ENCODE data around the gene SQSTM1.
"Not testable (repeated sequence)": the region's sequence is repeated elsewhere in the genome, so short reads cannot be mapped to it uniquely, and the experiment has no call there.

SQSTM1 gene

DNA sequence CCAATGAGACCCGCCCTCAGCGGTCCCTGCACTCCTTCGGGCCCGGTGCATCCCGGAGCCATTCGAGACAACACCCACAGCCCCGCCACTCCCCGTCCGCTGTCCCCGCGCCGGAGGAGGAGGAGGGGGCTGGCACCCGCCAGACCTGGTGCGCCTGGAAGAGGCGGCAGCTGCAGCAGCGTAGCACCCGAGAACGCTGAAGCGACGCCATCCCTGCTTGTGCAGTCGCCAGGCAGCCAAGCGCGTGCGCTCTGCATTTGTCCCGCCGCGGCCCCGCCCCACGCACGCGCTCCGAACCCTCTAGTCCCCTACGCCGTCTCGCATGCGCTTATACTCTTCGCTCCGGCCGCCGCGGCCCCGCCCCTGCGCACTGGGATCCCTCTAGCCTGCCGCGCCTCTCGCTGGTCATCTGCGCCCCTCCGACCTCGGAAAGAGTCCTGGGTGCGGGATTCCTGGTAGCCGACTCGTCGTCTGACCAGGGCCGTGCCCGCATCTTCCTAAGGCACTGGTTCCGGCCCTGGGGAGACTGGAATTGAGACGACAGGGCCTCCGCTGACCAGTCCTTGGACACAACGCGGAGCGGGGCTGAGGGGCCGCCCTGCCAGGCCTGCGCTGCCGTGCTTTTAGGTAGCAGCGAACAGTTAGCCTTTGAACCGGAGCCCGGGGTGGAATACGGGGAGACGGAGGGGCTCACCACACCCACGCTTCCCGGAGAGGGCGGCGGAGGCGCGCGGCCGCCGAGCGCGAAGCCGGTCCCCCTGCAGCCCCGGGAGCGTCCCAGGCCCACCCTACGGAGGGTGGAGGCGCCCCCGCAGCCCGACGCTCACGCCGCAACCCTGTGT is 38.1 kb downstream of the SQSTM1 start, which contains the start of gene MRNIP:
Gene MRNIP (minus strand): TSS at position 232 of the 842 bp plus-strand sequence. CDS start 21 bp downstream, at position 211.
- peak; percentile 93 for DNase-seq (ENCODE audit: low read depth)

DNA sequence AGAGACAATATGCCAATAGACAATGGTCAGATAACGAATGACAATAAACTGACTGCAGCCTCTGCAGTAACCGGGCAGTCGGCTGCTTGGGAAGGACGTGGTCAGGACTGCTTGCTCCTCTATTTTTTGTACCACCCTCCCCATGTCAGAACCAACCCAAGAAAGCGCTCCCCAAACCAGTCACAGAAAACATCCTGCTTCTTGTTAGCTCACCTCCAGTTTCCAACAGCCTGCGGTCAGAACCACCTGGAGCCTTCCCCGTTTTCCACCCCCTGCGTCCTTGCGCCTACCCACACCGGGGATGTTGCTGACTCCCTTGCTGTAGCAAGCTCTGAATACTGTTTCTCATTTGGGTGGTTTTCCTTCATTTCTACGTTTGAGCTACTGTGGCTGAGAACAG is 39.6 kb downstream of the SQSTM1 start:
- DNase-seq (ENCODE audit: low read depth), result no peak

DNA sequence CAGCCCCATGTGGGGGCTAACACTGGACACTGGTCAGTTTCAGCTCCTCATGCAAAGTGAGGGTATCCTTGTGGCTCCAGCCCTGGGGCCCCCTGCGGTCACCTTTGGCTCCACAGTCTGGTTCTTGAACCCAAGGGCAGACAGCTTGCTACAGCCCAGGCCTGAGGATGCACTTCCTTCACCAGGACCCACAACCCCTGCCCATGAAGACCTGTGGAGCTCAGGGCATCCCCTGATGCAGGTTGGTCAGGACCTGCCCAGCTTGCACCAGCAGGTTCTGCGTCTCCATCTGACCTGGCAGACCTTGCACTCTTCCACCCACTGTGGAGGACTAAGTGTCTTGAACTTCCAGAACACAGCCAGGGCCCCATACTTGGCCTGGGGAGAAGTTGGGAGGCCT is 41.6 kb downstream of the SQSTM1 start:
- no peak for DNase-seq (ENCODE audit: low read depth)

DNA sequence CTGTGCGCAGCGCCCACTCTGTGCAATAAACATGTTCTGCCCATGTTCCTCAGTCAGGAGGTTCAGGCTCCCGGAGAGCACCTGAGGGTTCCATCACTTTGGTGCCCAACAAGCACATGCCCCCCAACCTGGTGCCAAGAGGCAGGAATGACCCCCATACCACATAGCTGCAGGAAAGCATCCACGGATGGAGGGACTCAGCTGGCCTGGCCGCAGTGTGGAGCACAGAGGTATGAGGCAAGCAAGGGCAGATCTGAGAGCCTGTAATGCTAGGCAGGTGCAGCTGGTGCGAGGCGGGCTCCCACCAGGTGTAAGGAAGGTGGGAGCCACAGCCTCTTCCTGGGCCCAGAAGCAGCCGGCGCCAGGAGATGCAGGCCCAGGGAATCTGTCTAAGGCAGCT is 42.2 kb downstream of the SQSTM1 start:
- DNase-seq (ENCODE audit: low read depth), result no peak

DNA sequence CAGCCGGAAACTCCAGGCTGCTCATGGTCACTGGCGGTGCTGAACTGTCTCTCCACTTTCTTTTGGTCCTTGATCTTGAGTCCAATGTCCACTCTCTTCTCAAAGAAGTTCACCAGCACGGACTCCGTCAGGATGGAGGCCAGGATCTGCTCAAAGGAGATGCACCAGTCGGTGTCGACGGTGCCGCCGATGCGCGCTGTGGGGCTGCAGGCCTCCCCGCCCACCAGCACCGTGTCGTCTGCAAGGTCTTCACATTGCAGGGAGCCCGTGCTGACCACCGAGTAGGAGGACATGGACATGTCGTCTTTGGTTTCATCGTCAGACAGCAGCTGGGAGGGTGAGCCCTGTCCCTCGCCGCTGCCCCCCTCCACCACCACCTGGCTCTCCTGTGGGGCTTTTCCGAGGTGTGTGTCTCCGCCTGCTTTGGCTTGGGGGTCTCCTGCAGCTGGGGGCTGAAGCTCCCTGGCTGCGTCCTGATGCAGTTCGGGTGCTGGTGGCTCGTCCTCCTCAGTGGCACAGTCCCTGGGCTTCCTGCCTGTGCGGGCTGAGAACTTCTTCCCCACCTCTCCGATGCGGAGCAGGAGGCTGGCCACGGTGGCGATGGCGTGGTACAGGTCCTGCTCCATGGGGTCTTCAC is 42.9 kb downstream of the SQSTM1 start:
- no peak for DNase-seq (ENCODE audit: low read depth)

DNA sequence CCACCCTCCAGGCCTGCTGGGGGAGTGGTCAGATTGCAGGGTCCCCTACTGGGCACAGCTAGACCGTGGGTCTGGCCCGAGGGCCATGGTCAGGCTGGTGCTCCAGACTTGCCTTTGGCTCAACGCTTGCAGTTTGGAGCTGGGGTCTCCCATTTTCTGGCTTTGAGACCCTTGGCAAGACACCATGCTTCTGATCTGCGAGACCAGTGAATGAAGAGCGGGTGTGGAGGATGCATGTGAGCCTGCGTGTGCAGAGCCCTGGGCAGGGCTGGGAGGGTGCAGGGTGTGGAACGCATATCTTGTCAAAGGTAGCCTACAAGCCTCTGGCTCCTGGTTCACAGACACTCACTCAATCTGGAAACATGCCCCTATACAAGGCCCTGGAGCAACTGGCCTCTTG is 44.0 kb downstream of the SQSTM1 start:
- DNase-seq (ENCODE audit: low read depth), result no peak

DNA sequence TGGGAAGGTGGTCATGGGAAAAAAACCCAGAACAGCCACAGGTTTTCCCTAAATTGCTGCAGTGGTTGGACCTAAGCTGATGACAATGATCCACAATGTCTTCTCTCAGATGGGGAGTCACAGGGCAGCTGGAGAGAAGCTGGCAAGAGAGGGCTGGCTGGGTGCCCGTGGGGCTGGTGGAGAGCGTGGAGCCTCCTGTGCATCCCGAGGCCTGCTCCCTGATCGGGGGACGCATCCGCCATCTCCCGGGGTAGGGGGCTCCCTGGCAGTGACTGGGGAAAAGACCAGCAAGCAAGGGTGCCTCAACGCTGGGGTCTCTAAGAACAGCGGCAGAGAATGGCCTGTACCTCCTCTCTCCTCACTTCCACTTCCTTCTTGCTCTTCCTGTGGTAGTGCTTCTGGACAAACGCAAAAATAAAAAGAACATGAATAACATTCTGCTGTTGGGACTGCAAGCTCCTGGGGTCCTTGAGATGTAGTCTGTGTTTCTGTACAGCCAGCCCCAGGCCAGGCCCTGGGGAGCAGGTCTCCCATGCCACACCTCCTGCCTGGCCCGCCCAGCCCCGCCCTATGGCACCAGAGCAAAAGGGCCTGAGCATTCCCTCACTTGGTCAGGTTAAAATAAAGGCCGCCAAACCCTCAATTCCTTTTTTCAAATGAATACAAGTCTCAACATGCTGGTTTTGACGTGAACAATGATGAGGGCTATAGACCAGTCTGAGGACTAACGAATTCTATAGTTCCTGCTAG is 45.0 kb downstream of the SQSTM1 start:
- DNase-seq (ENCODE audit: low read depth), result no peak

DNA sequence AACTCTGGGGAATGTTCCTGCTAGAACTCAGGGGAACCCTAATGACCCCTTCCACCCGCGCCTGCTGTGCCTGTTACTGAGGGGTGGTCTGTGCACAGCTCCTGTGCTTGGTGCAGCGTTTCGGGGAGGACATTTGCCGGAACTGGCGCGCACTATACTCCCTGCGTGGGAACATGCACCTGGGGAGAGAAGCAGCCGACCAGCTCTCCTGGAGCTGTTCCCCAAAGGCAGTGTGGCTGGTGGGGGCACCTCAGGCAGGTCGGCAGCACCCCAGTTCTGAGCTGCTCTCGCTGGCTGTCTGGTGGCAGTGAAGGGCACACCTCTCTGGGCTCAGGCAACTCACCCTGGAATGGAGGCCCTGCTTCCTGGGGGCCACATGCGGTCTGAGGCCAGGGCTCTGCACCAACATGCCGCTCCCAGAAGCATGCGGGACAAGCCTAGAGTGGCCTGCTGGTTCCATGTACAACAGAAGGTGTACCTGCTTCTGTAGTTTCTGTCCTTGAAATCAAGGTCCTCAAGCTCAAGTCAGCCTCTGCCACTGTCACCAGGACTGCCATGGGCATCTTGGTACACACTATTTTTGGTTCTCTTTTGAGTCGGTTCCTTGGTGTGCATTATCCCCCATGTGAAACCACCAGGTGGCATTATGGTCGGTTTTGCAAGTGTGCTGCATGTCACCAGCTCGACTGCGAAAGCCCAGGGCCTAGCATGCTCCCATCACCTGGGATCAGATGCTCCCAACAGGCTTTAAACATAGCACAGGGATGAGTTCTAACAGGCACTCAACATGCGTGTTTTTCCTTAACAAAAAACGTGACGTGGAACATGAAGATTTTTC is 45.8 kb downstream of the SQSTM1 start:
- no peak for DNase-seq (ENCODE audit: low read depth)

DNA sequence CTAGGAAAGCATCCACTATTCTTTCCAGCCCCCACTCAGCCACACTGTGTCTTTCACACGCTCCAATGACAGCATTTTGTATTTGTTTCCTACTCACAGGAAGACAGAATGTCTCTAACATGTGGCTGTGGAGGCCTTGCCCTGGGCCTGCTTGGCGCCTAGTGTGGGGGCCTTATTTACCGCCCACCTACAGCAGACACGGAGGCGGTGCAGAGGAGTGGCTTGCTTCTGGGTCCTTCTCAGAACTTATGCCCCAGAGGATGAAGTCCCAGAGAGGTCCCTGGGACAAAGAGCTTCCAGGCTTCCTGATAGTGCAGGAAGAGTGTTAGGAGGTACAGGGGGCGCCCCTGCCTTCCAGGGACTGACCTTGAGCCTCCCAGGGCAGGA is 46.4 kb downstream of the SQSTM1 start:
- DNase-seq (ENCODE audit: low read depth), result no peak

DNA sequence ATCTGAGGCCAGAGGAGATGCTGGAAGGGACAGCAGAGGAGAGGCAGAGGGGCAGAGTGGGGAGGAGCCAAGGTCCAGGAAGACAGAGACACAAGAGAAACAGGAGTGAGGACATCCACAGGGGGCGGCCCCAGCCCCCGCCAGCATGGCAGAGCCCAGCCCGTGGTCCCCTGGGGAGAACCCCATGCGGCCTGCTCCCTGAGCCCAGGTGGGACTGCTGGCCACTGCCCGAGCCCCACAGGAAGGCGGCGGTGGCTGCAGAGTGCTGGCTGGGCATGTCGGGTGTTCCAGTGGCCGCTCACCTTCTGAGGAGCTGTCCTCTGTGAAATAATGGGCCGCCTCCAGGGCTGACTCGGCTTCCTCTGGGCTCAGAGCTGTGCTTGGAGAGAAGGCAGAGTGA is 46.8 kb downstream of the SQSTM1 start:
- DNase-seq (ENCODE audit: low read depth), result no peak

DNA sequence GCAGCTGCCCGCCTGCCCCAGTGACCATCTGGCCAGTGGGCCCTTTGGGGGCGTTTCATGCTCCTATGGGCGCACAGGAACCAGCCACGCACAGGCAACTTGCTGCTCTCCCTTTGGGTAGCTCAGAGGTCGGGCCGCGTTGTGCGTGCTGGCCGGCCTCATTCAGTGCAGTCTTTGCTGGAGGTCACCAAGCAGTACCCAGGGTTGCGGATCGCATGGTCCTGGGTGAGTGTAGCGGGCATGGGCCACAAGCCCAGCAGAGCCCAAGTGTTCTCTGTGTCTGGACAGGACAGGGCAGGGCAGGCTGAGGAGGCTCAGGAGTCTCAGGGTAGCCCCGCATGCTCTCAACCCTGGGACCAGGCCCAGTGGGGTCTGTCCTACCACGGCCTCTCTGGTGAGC is 47.8 kb downstream of the SQSTM1 start:
- DNase-seq (ENCODE audit: low read depth), result no peak

DNA sequence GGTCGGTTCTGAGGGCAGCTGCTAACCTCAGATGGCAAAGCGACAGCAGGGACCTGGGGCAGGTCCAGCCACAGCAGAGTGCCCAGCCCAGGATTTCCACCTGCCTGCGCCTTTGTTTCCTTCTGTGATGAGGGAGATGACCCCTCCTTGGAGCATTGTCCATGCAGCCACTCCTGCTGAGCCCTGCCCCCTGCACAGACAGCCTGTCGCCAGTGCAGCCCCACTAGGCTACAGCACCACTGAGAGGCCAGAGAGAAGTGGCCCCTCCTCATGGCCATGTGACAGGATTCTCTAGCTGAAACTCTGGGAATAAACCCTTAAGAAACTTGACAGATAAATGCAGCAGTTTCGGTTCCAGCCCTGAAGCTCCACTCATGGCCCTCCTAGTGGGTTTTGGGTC is 48.4 kb downstream of the SQSTM1 start:
- DNase-seq (ENCODE audit: low read depth), result no peak

DNA sequence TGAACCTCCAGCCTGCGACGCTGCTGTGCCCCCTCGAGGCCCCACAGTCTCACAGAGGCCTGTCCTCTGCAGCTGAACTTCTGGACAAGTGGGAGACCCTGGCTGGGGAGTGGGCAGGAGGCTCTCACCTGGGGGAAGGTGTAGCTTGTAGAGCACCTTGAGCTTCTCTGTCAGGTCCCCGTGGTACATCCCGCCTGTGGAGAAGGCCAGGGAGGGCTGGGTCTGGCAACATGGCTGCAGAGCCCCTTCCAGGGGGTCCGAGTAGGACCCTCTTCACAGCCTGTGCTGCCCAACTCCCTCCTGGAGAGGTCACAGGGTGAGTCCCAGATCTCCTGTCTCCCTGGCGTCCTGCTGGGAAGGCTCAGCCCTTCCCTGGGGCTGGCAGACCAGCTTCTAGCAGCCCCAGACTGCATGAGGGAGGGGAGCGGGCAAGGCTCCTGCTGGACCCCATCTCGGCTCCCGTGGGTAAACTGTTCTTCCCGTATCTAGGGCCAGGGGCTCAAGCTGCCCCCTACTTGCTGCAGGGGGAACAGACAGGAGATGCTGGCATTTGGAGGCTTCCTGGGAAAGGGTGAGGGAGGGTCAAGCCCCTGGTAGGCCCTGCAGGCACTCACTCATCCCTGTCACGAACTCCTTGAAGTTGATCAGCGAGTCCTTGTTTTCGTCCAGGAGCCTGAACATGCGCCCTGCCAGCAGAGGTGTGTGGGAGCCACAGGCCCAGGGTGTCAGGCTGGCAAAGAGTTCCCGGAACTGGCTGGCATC is 49.1 kb downstream of the SQSTM1 start:
- DNase-seq (ENCODE audit: low read depth), result no peak

DNA sequence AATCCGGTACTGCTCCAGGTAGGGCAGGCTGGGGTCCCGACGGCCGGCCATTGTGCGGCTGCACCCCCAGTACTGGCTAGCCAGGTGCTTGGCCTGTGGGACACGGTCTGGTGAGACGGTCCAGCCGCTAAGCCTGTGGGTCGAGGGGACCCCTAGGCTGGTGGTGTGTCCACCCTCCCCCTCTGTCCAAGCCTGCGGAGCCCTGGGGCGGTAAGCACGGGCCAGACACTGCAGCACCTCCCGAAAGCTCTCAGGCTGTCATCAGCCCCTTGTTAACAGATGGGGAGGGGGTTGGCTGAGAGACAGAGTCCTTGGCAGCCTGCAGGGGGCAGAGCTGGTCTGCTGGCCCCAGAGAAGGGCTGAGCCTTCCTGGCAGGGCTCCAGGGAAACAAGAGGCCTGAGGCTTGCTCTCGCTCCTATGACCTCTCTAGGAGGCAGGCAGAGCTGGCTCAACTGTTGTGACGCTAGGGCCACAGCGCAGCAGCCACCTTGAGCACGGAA is 49.7 kb downstream of the SQSTM1 start:
- DNase-seq (ENCODE audit: low read depth), result no peak

DNA sequence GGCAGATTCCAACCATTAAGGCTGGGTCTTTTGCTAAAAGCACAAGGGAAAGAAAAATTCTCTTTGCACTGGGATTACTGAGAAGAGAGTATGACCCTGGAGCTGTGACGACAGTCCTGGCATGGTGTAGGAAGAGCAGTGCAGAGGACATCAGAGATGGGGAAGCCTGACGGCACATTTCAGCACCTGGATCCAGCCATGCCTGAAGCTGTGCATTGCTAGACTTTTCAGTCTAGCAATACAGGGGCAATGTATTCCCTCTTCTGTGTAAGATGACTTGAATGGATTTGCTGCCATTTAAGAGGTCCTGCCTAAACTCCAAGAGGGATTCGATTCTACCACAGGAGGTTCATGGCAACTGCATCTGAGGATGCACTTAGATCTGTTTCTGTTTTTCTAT is 50.2 kb downstream of the SQSTM1 start:
- DNase-seq (ENCODE audit: low read depth), result no peak

DNA sequence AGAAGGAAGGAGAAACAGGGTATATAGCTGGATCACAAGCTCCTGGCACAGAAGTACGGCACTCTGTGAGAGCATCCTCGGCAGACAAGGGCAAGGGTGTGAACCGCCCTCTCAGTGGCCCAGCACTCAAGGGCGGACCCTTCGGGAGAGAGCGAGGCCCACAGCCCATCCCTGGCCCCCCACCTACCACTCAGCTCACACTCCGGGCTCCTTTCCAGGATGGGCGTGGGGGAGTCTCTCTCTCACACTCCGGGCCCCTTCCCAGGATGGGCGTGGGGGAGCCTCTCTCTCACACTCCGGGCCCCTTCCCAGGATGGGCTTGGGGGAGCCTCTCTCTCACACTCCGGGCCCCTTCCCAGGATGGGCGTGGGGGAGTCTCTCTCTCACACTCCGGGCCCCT is 50.8 kb downstream of the SQSTM1 start:
- DNase-seq (ENCODE audit: low read depth), result not testable (repeated sequence)

DNA sequence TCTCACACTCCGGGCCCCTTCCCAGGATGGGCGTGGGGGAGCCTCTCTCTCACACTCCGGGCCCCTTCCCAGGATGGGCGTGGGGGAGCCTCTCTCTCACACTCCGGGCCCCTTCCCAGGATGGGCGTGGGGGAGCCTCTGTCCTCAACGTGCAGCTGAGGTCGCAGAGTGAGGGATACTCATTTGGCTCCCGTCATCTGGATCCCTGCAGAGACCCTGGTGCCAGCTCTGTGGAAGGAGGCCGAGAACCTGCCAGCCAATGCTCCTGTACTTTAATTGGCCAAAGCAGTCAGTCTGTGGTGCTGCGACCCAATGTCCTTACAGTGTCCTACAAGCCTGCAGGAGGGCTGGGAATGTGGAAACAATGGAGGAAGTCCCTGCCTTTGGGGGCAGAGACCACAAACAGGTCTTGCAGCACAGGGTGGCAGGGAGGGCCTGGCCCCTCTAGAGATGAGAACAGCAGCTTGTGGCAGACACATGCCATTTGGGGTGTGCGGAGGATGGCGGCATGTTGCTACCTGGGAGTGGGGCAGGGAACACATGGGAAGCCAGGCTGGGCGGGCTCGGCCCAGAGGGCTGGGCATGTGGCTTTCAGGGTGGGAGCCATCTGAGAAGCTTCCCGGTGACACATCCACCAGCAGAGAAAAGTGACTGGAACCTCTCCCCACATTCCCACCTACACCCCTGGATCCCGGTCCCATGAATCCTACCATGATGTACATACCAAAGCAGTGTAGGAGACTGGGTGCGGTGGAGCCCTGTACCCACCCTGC is 51.5 kb downstream of the SQSTM1 start:
- no peak for DNase-seq (ENCODE audit: low read depth)

DNA sequence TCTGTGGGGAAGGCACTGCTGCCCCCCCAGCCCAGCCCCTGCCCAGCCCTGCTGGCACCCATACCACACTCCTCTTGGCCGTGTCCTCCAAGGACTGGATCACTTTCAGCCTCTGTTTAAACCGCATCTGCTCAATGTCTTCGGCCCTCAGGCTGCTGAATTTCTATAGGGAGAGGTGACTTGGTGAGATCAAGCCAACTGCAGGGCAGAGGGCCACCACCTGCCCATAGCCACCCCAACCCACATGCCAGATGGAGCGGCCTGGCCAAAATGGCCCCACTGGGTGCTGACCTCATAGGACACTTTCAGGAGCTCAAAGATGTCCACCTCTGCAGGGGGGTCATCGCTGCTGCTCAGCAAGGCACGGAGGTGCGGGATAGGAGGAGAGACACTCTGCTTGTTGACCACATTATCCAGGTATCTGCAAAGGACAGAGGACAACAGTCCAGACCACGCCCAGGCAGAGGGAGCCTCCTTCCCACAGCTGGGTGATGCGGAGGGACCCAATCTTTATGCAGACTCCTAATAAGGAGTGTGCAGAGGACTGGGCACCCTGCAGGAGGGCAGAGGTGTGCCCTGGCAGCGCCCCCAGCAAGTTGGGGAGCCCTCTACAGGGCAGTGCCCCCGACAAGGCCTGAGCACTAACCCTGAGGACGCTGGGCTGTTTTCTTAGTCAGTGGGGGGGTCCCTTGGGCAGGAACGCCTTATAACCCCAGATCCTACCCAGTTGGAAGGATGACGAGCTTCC is 52.3 kb downstream of the SQSTM1 start:
- no peak for DNase-seq (ENCODE audit: low read depth)

DNA sequence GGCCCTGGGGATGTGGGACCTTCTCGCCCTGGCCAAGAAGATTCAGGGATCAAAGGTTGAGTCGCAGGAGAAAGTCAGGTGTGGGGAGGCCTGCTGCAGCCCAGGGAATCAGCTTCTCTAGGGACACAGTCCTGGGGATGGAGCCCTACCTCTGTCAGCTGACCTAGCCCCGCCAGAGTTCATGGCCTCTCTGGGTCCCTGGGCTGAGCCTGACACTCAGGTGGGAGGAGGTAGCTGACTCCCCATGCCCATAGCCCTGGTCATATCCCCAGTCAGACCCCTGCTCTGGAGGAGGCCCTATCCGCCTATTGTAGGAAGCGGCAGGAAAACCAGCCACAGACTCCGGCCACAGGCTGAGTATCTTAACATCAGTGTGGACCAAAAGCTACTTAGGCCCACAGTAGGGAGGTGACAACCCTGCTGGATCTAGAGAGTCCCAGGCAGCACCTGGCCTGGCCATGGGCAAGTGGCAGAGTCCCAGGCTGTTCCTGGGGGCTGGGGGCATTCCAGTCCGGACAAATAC is 52.9 kb downstream of the SQSTM1 start:
- no peak for DNase-seq (ENCODE audit: low read depth)
